CD14-positive monocyte (primary cell): ENCODE results near the gene SMTNL2. TPM values are rescaled to one million over a fixed set of nuclear protein-coding genes. Genes with fewer than 3 reads are reported as not detected.

Experiments used
- DNase-seq, 3 donors: peaks; one replicate each; pipeline ENCODE4 v3.0.0-alpha.2; 2011 to 2022
- H2AFZ ChIP-seq: 2 replicates; pipeline ENCODE4 v1.6.0; 2012; ENCODE audit warnings: mild to moderate bottlenecking, low read depth, low read length, inconsistent platforms; ENCODE audit not compliant: insufficient read depth, poor library complexity, severe bottlenecking
- H3K27ac ChIP-seq, 2 donors: 1 replicate in 1 of 2; 2 replicates in 1 of 2; pipeline ENCODE4 v1.5.1; 2012 to 2013; ENCODE audit warnings: low read length in 2 of 2, control low read depth in 1 of 2, inconsistent platforms in 1 of 2, low read depth in 1 of 2, mild to moderate bottlenecking in 1 of 2
- H3K27me3 ChIP-seq, 2 donors: one replicate each; pipeline versions ENCODE4 v1.6.0 to v1.6.1; 2011 to 2013; ENCODE audit warnings: low read length in 2 of 2; ENCODE audit not compliant: control insufficient read depth in 2 of 2, insufficient read depth in 2 of 2
- H3K36me3 ChIP-seq, 2 donors: replicated peaks in 1 of 2; 1 replicate in 1 of 2; 2 replicates in 1 of 2; pipeline versions ENCODE4 v1.5.1 to v1.6.1; 2012 to 2013; ENCODE audit warnings: low read length in 2 of 2, control low read depth in 1 of 2, inconsistent platforms in 1 of 2, mild to moderate bottlenecking in 1 of 2; ENCODE audit not compliant: insufficient read depth in 2 of 2, control insufficient read depth in 1 of 2
- H3K4me1 ChIP-seq, 2 donors: 1 replicate in 1 of 2; 2 replicates in 1 of 2; pipeline versions ENCODE4 v1.5.1 to v1.6.1; 2012 to 2013; ENCODE audit warnings: low read length in 2 of 2, control low read depth in 1 of 2, inconsistent platforms in 1 of 2, mild to moderate bottlenecking in 1 of 2, moderate library complexity in 1 of 2; ENCODE audit not compliant: insufficient read depth in 2 of 2, control insufficient read depth in 1 of 2
- H3K4me2 ChIP-seq: replicated peaks from 2 replicates; pipeline ENCODE3; 2012; ENCODE audit warnings: low read length, moderate library complexity, mild to moderate bottlenecking; ENCODE audit not compliant: poor library complexity, severe bottlenecking; ENCODE audit errors: extremely low read depth
- H3K4me3 ChIP-seq, 3 experiments: fragments of 200-600 bp in 1 of 3; sonication (generic) in 1 of 3; replicated peaks in 1 of 3; 1 replicate in 2 of 3; 2 replicates in 1 of 3; pipeline ENCODE4 v1.5.1; 2011 to 2013; ENCODE audit warnings: low read length in 3 of 3, mild to moderate bottlenecking in 3 of 3, control low read depth in 2 of 3, low read depth in 2 of 3, inconsistent platforms in 1 of 3, moderate library complexity in 1 of 3
- H3K79me2 ChIP-seq: 2 replicates; pipeline ENCODE4 v1.6.0; 2012; ENCODE audit warnings: mild to moderate bottlenecking, control low read depth, inconsistent platforms, low read length, moderate library complexity; ENCODE audit not compliant: insufficient read depth
- H3K9ac ChIP-seq: 2 replicates; pipeline ENCODE4 v1.6.0; 2017; ENCODE audit warnings: low read length, mild to moderate bottlenecking; ENCODE audit not compliant: insufficient read depth, poor library complexity, severe bottlenecking
- H3K9me3 ChIP-seq, 2 donors: replicated peaks in 1 of 2; 1 replicate in 1 of 2; 2 replicates in 1 of 2; pipeline versions ENCODE4 v1.5.1 to v1.6.1; 2012 to 2013; ENCODE audit warnings: low read length in 2 of 2, control low read depth in 1 of 2; ENCODE audit not compliant: control insufficient read depth in 1 of 2, insufficient read depth in 1 of 2
- H4K20me1 ChIP-seq: 2 replicates; pipeline ENCODE4 v1.6.0; 2012; ENCODE audit warnings: mild to moderate bottlenecking, low read length, control low read depth, moderate library complexity; ENCODE audit not compliant: insufficient read depth
- H3K27ac Mint-ChIP-seq, 7 donors: one replicate each; pipeline ENCODE4 v1.8.0; 2020; ENCODE audit warnings: mild to moderate bottlenecking in 7 of 7, mixed read lengths in 7 of 7, moderate library complexity in 6 of 7, inconsistent platforms in 2 of 7
- H3K27me3 Mint-ChIP-seq, 3 donors: one replicate each; pipeline ENCODE4 v1.8.0; 2021 to 2022; ENCODE audit warnings: low read depth in 3 of 3, mild to moderate bottlenecking in 3 of 3, mixed read lengths in 3 of 3, moderate library complexity in 3 of 3, inconsistent platforms in 1 of 3
- H3K36me3 Mint-ChIP-seq, 2 donors: one replicate each; pipeline ENCODE4 v1.8.0; 2020; ENCODE audit warnings: mixed read lengths in 2 of 2, inconsistent platforms in 1 of 2, mild to moderate bottlenecking in 1 of 2
- H3K4me1 Mint-ChIP-seq: one replicate; pipeline ENCODE4 v1.8.0; 2020; ENCODE audit warnings: mild to moderate bottlenecking, mixed read lengths
- H3K4me3 Mint-ChIP-seq, 2 donors: one replicate each; pipeline ENCODE4 v1.8.0; 2020; ENCODE audit warnings: mild to moderate bottlenecking in 2 of 2, mixed read lengths in 2 of 2, moderate library complexity in 1 of 2
- H3K9me3 Mint-ChIP-seq, 7 donors: one replicate each; pipeline ENCODE4 v1.8.0; 2020 to 2022; ENCODE audit warnings: mixed read lengths in 7 of 7, mild to moderate bottlenecking in 6 of 7, moderate library complexity in 6 of 7, inconsistent platforms in 2 of 7
- WGBS: methylation state at CpG from one replicate; pipeline ENCODE4 v1.1.5; 2013; ENCODE audit warnings: missing lambda C conversion rate; ENCODE audit not compliant: insufficient coverage; 5-methylcytosine and 5-hydroxymethylcytosine counted together
- intact Hi-C, 2 donors: fragments of 100-400 bp; cut with micrococcal nuclease; formaldehyde crosslinking; loops; one replicate each; pipeline versions ENCODE4 v1.15.0 to v1.15.1; 2023
- polyA plus RNA-seq, 3 donors: library from polyadenylated mRNA; depleted of rRNA in 1 of 3; unstranded in 2 of 3; stranded (reverse) in 1 of 3; fragments of 300-500 nt in 2 of 3; fragments of >200 nt in 1 of 3; fragmentation: Illumina TruSeq in 2 of 3; gene quantifications; 1 replicate in 2 of 3; 2 replicates in 1 of 3; pipeline ENCODE4 v1.2.3, GENCODE V29; 2012 to 2021
- TF ChIP-seq, protein P1 (sequence below): fragments of 200-600 bp; IDR thresholded peaks from one replicate; pipeline ENCODE4 v1.8.0; 2022; ENCODE audit warnings: antibody characterized with exemption, mild to moderate bottlenecking

The SMTNL2 gene
- polyA plus RNA-seq, 3 donors, result 0.08 TPM; not detected in 2

DNA sequence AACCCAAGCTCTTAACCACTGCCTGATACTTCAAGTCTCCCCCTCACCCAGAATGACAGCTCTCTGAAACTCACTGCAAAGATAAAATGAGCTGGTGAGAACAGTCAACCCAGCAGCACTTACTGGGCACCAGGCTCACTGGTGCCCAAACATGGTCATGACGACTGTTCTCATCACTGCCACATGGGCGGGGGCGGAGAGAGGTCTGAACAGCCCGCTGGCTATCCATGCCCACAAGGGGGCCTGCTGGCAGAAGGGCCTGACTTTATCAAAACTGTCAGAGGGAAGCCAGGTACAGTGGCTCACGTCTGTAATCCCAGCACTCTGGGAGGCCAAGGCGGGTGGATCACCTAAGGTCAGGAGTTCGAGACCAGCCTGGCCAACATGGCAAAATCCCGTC is 33.2 kb upstream of the SMTNL2 start:
- 91% methylated on average over 8 of the region's 8 CpGs for WGBS
- intact Hi-C loops, result loop anchor here in 1 of 2 donors (5.0 kb wide), 1 partner anchor 184 kb away; the partner anchor contains the start of gene UBE2G1

DNA sequence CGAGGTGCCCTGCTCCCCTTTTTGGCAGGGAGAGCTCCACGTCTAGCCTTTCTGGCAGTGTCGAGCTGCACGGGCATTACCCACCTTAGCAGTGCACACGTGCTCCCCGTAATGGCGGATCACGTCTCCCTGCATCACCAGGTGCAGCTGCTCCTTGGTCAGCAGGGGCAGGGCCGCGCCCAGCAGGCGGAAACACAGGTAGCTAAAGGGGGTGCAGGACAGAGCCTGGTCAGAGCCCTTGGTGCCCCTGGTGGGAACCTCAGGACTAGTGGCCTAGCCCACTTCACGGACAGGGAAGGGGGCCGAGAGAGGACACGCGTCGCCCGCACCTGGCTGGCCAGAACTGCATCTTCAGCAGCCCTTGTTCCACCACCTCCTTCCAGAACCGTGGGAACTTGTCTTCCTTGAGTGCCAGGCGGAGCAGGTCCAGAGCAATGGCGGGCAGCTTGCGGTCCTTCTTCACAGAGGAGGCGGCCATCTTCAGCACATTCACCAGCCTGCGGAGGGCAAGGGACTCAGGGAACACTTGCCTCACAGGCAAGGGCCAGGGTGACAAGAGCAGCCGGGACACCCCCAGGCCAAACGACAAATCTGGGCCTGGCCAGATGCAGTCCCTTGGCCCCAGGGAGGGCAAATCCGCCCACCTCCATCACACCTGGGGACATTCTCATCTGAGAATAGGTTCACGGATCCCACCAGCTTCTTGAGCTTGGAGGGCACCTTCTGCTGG is 32.4 kb upstream of the SMTNL2 start:
- Histone ChIP-seq H3K9me3 (no peaks in the 10 kb centered on the region), H3K36me3 (peaks cover 57 to 67% of the 10 kb centered on the region in 2 donors), H4K20me1 (no peaks in the 10 kb centered on the region), H3K4me2 (no peak overlapping the region), H2AFZ (no peak overlapping the region), H3K79me2 (peaks cover 17% of the 10 kb centered on the region), H3K27me3 (no peaks in the 10 kb centered on the region), H3K4me1 (peaks cover 19 to 26% of the 10 kb centered on the region in 2 donors), H3K27ac (no peak overlapping the region), H3K9ac (no peak overlapping the region), H3K4me3 (no peak overlapping the region)
- intact Hi-C loops, result loop anchor here in 1 of 2 donors (5.0 kb wide), 1 partner anchor 185 kb away; the partner anchor contains the start of gene UBE2G1
- no peak for DNase-seq
- H3K4me1 Mint-ChIP-seq, result peaks cover 21% of the 10 kb centered on the region
- TF ChIP-seq, protein P1, sequence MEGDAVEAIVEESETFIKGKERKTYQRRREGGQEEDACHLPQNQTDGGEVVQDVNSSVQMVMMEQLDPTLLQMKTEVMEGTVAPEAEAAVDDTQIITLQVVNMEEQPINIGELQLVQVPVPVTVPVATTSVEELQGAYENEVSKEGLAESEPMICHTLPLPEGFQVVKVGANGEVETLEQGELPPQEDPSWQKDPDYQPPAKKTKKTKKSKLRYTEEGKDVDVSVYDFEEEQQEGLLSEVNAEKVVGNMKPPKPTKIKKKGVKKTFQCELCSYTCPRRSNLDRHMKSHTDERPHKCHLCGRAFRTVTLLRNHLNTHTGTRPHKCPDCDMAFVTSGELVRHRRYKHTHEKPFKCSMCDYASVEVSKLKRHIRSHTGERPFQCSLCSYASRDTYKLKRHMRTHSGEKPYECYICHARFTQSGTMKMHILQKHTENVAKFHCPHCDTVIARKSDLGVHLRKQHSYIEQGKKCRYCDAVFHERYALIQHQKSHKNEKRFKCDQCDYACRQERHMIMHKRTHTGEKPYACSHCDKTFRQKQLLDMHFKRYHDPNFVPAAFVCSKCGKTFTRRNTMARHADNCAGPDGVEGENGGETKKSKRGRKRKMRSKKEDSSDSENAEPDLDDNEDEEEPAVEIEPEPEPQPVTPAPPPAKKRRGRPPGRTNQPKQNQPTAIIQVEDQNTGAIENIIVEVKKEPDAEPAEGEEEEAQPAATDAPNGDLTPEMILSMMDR, result no peak
- H3K27ac Mint-ChIP-seq, result peak overlapping the region in 2 of 7 donors; percentile 20 to 32
- peaks cover 47 to 67% of the 10 kb centered on the region in 2 donors for H3K36me3 Mint-ChIP-seq
- no peaks in the 10 kb centered on the region for H3K9me3 Mint-ChIP-seq
- H3K27me3 Mint-ChIP-seq, result peaks cover 1 to 3% (median 3%) of the 10 kb centered on the region in 3 donors
- 97% methylated on average over 23 of the region's 27 CpGs for WGBS
- no peak overlapping the region for H3K4me3 Mint-ChIP-seq

More for the DNA sequence above, 33.2 kb upstream of the SMTNL2 start:
- peaks cover 19% of the 10 kb centered on the region for H3K4me1 Mint-ChIP-seq
- Histone ChIP-seq H3K9me3 (no peaks in the 10 kb centered on the region), H3K4me1 (peaks cover 19 to 24% of the 10 kb centered on the region in 2 donors), H4K20me1 (no peaks in the 10 kb centered on the region), H3K27ac (no peak overlapping the region), H2AFZ (no peak overlapping the region), H3K36me3 (peaks cover 62 to 75% of the 10 kb centered on the region in 2 donors), H3K4me3 (no peak overlapping the region), H3K27me3 (no peaks in the 10 kb centered on the region), H3K9ac (no peak overlapping the region), H3K79me2 (peaks cover 17% of the 10 kb centered on the region), H3K4me2 (no peak overlapping the region)
- no peak for DNase-seq
- H3K4me3 Mint-ChIP-seq, result no peak overlapping the region
- H3K36me3 Mint-ChIP-seq, result peaks cover 52 to 75% of the 10 kb centered on the region in 2 donors
- no peaks in the 10 kb centered on the region for H3K9me3 Mint-ChIP-seq
- H3K27me3 Mint-ChIP-seq, result peaks cover 0 to 3% (median 3%) of the 10 kb centered on the region in 3 donors
- TF ChIP-seq, protein P1, result no peak
- H3K27ac Mint-ChIP-seq, result peak overlapping the region in 1 of 7 donors; percentile 10
